Sigmoid colon (tissue), 7 donors: ENCODE results near the gene DNAJC8. TPM values are rescaled to one million over a fixed set of nuclear protein-coding genes. Genes with fewer than 3 reads are reported as not detected.

ENCODE experiments used
- DNase-seq: peaks from one replicate; pipeline ENCODE4 v3.0.0-alpha.2; 2019
- H3K27ac ChIP-seq, 4 donors: fragments of 200-600 bp; sonication (generic); one replicate each; pipeline ENCODE4 v1.5.1; 2016 to 2019; ENCODE audit warnings: mild to moderate bottlenecking in 1 of 4
- H3K27me3 ChIP-seq, 3 donors: fragments of 200-600 bp; sonication (generic); one replicate each; pipeline ENCODE4 v1.5.1; 2019; ENCODE audit warnings: mild to moderate bottlenecking in 1 of 3
- H3K36me3 ChIP-seq, 4 donors: fragments of 200-600 bp; sonication (generic); one replicate each; pipeline ENCODE4 v1.5.1; 2016 to 2019
- H3K4me1 ChIP-seq, 4 donors: fragments of 200-600 bp; sonication (generic); one replicate each; pipeline ENCODE4 v1.5.1; 2017 to 2019
- H3K4me3 ChIP-seq, 4 donors: fragments of 200-600 bp; sonication (generic); one replicate each; pipeline ENCODE4 v1.5.1; 2017 to 2019; ENCODE audit warnings: mild to moderate bottlenecking in 2 of 4, moderate library complexity in 1 of 4
- H3K9me3 ChIP-seq, 4 donors: fragments of 200-600 bp in 3 of 4; sonication (generic) in 3 of 4; one replicate each; pipeline versions ENCODE4 v1.5.1 to v1.6.1; 2013 to 2019
- CTCF ChIP-seq, 4 experiments: fragments of 450-650 bp in 3 of 4; fragments of 200-600 bp in 1 of 4; IDR thresholded peaks; one replicate each; pipeline ENCODE4 v1.5.1; 2016 to 2019; ENCODE audit warnings: antibody characterized with exemption in 4 of 4, mild to moderate bottlenecking in 3 of 4, moderate library complexity in 2 of 4
- EP300 ChIP-seq, 4 donors: sonication (generic); formaldehyde crosslinking; IDR thresholded peaks; one replicate each; pipeline ENCODE4 v1.6.1; 2017; ENCODE audit warnings: antibody characterized with exemption in 4 of 4
- POLR2A ChIP-seq, 2 donors: fragments of 450-650 bp; IDR thresholded peaks; one replicate each; pipeline ENCODE4 v1.6.1; 2016; ENCODE audit warnings: antibody characterized with exemption in 2 of 2, mild to moderate bottlenecking in 2 of 2, moderate library complexity in 2 of 2
- POLR2AphosphoS5 ChIP-seq, 4 donors: sonication (generic); formaldehyde crosslinking; IDR thresholded peaks; one replicate each; pipeline ENCODE4 v1.6.1; 2017; ENCODE audit warnings: antibody characterized with exemption in 4 of 4
- WGBS, 2 donors: extraction: QIAGEN DNeasy Blood & Tissue Kit; methylation state at CpG; one replicate each; pipeline ENCODE4 v1.1.7; 2013; 5-methylcytosine and 5-hydroxymethylcytosine counted together
- intact Hi-C: fragments of 100-400 bp; cut with DNase I; formaldehyde crosslinking; loops from one replicate; pipeline ENCODE4 v1.15.1; 2023
- polyA plus RNA-seq, 3 donors: library from polyadenylated mRNA; stranded (reverse); fragments of 200-250 nt; gene quantifications; one replicate each; pipeline ENCODE4 v1.2.3, GENCODE V29; 2013
- total RNA-seq, 4 donors: library from RNA; depleted of rRNA; stranded (reverse); fragments of >200 nt; gene quantifications; one replicate each; pipeline ENCODE4 v1.1.0, GENCODE V29; 2016
- donor health status: healthy with polysubstance abuse.
- donor health status: Bipolar disorder and iron deficiency.
- donor health status: healthy.

Gene DNAJC8
- total and polyA plus RNA-seq, 7 donors, result 64.5 to 94.3 (median 87.8) TPM

- Histone ChIP-seq H3K27ac (no peak overlapping the region), H3K4me1 (peaks cover 0 to 5% (median 0%) of the 10 kb centered on the region in 4 donors), H3K4me3 (no peak overlapping the region), H3K36me3 (no peaks in the 10 kb centered on the region), H3K27me3 (no peaks in the 10 kb centered on the region), H3K9me3 (no peaks in the 10 kb centered on the region)
- no peak for DNase-seq
- 77% methylated on average over 4 of the region's 4 CpGs for WGBS, 2 donors
- no peak for TF ChIP-seq EP300 (IDR thresholded peaks at IDR 0.05)
- no peak for TF ChIP-seq POLR2A (IDR thresholded peaks at IDR 0.05)
- no peak for TF ChIP-seq POLR2AphosphoS5 (IDR thresholded peaks at IDR 0.05)
- TF ChIP-seq CTCF (IDR thresholded peaks at IDR 0.05), result no peak
- intact Hi-C loops, result no loop called here
Observed at GRCh38 chr1:28156821-28157220, 76.0 kb downstream of the DNAJC8 start.

GRCh38 chr1:28155628-28156027, 77.2 kb downstream of the DNAJC8 start:
- Histone ChIP-seq H3K27me3 (no peaks in the 10 kb centered on the region), H3K4me3 (no peak overlapping the region), H3K4me1 (peaks cover 0 to under 1% (median 0%) of the 10 kb centered on the region in 4 donors), H3K9me3 (no peaks in the 10 kb centered on the region), H3K27ac (no peak overlapping the region), H3K36me3 (no peaks in the 10 kb centered on the region)
- intact Hi-C loops, result no loop called here
- TF ChIP-seq EP300 (IDR thresholded peaks at IDR 0.05) (no peak), POLR2AphosphoS5 (IDR thresholded peaks at IDR 0.05) (no peak), POLR2A (IDR thresholded peaks at IDR 0.05) (no peak), CTCF (IDR thresholded peaks at IDR 0.05) (no peak)
- 95% methylated on average over 4 of the region's 4 CpGs for WGBS, 2 donors
- no peak for DNase-seq

GRCh38 chr1:28154078-28154594, 78.7 kb downstream of the DNAJC8 start:
- Histone ChIP-seq H3K4me3 (no peak overlapping the region), H3K27ac (peak overlapping the region in 1 of 4 donors; percentile 18)
- TF ChIP-seq EP300 (IDR thresholded peaks at IDR 0.05) (no peak), POLR2AphosphoS5 (IDR thresholded peaks at IDR 0.05) (no peak), CTCF (IDR thresholded peaks at IDR 0.05) (no peak), POLR2A (IDR thresholded peaks at IDR 0.05) (no peak)

More at GRCh38 chr1:28154078-28154594, 78.7 kb downstream of the DNAJC8 start:
- 39 to 81% methylated on average over 9 of the region's 9 CpGs for WGBS, 2 donors
- intact Hi-C loops, result no loop called here
- DNase-seq, result no peak
- Histone ChIP-seq H3K27me3 (no peaks in the 10 kb centered on the region), H3K36me3 (no peaks in the 10 kb centered on the region), H3K9me3 (no peaks in the 10 kb centered on the region), H3K4me1 (no peaks in the 10 kb centered on the region)

Other genes with a start within 250 kb of the DNAJC8 start
- 1 to 10 TPM; 7.8 to 10.0 (median 8.8) TPM for gene EYA3, start 144.4 kb downstream of the DNAJC8 start, total RNA-seq
- gene EYA3, start 144.4 kb downstream of the DNAJC8 start, polyA plus RNA-seq, result 1 to 10 TPM; 2.4 to 9.2 (median 4.2) TPM
- 1 to 10 TPM; 4.1 to 8.0 (median 4.7) TPM for gene PTAFR, start 56.3 kb downstream of the DNAJC8 start, total RNA-seq
- gene PTAFR, start 56.3 kb downstream of the DNAJC8 start, polyA plus RNA-seq, result 1 to 10 TPM; 1.8 to 9.9 (median 4.2) TPM
- gene ATP5IF1, start 3.1 kb upstream of the DNAJC8 start, total RNA-seq, result 100 to 1,000 TPM; 167 to 260 (median 205) TPM
- 1,000 to 10,000 TPM in 1 of 3 donors, 100 to 1,000 TPM in 2; 663 to 1,120 (median 759) TPM for gene ATP5IF1, start 3.1 kb upstream of the DNAJC8 start, polyA plus RNA-seq
- 1 to 10 TPM; 4.9 to 6.3 (median 5.9) TPM for gene SESN2, start 26.5 kb upstream of the DNAJC8 start, total RNA-seq
- 10 to 100 TPM; 12.9 to 36.5 (median 16.8) TPM for gene SESN2, start 26.5 kb upstream of the DNAJC8 start, polyA plus RNA-seq
- gene MED18, start 96.0 kb upstream of the DNAJC8 start, total RNA-seq, result 10 to 100 TPM in 3 of 4 donors, 1 to 10 TPM in 1; 5.2 to 21.6 (median 12.7) TPM
- gene MED18, start 96.0 kb upstream of the DNAJC8 start, polyA plus RNA-seq, result 10 to 100 TPM; 16.2 to 31.8 (median 31.0) TPM
- gene PHACTR4, start 136.7 kb upstream of the DNAJC8 start, total RNA-seq, result 10 to 100 TPM; 35.2 to 57.4 (median 38.4) TPM
- 10 to 100 TPM; 21.6 to 31.9 (median 24.4) TPM for gene PHACTR4, start 136.7 kb upstream of the DNAJC8 start, polyA plus RNA-seq